Lung (tissue), 12 donors: ENCODE measurements around the gene RASL10A. TPM values are rescaled to one million over a fixed set of nuclear protein-coding genes. Genes with fewer than 3 reads are reported as not detected.
A peak's percentile ranks its signal among the peaks of the same experiment; 100 is the strongest.

Experiments used
- ATAC-seq: fragments of 200-7000 bp; cut with Tn5 transposase; one replicate; pipeline ENCODE4 v1.9.1; 2020; ENCODE audit warnings: moderate number of reproducible peaks; ENCODE audit not compliant: insufficient read depth, low FRiP score
- DNase-seq, 3 donors: peaks; one replicate each; pipeline ENCODE4 v3.0.0-alpha.2; 2013 to 2017
- H3K27ac ChIP-seq, 2 donors: one replicate each; pipeline ENCODE4 v1.5.1; 2013; ENCODE audit warnings: mild to moderate bottlenecking in 2 of 2, moderate library complexity in 2 of 2, control low read depth in 1 of 2, inconsistent platforms in 1 of 2, low read depth in 1 of 2, low read length in 1 of 2
- H3K27me3 ChIP-seq, 3 donors: one replicate each; pipeline ENCODE4 v1.5.1; 2013; ENCODE audit warnings: low read length in 2 of 3; ENCODE audit not compliant: control insufficient read depth in 3 of 3, insufficient read depth in 3 of 3
- H3K36me3 ChIP-seq, 4 donors: one replicate each; pipeline ENCODE4 v1.5.1; 2013; ENCODE audit warnings: low read length in 4 of 4, mild to moderate bottlenecking in 1 of 4, moderate library complexity in 1 of 4; ENCODE audit not compliant: control insufficient read depth in 4 of 4, insufficient read depth in 4 of 4
- H3K4me1 ChIP-seq, 5 donors: one replicate each; pipeline ENCODE4 v1.5.1; 2013; ENCODE audit warnings: low read length in 5 of 5, mild to moderate bottlenecking in 2 of 5, moderate library complexity in 1 of 5; ENCODE audit not compliant: control insufficient read depth in 5 of 5, insufficient read depth in 5 of 5
- H3K4me3 ChIP-seq: one replicate; pipeline ENCODE4 v1.5.1; 2013; ENCODE audit warnings: mild to moderate bottlenecking, control low read depth, moderate library complexity
- H3K9ac ChIP-seq, 2 donors: one replicate each; pipeline ENCODE4 v1.5.1; 2013; ENCODE audit warnings: low read length in 2 of 2, control low read depth in 1 of 2; ENCODE audit not compliant: insufficient read depth in 1 of 2
- H3K9me3 ChIP-seq, 4 donors: one replicate each; pipeline ENCODE4 v1.5.1; 2013; ENCODE audit warnings: low read length in 3 of 4, mild to moderate bottlenecking in 1 of 4, moderate library complexity in 1 of 4; ENCODE audit not compliant: control insufficient read depth in 4 of 4, insufficient read depth in 3 of 4
- WGBS, 2 donors: extraction: QIAGEN DNeasy Blood & Tissue Kit; methylation state at CpG; one replicate each; pipeline ENCODE4 v1.1.7; 2013; 5-methylcytosine and 5-hydroxymethylcytosine counted together
- polyA plus RNA-seq, 2 donors: library from polyadenylated mRNA; stranded (reverse); fragments of 200-250 nt; gene quantifications; one replicate each; pipeline ENCODE4 v1.2.1, GENCODE V29; 2013
- total RNA-seq, 2 donors: library from RNA; depleted of rRNA in 1 of 2; stranded (reverse); fragments of >200 nt in 1 of 2; gene quantifications; one replicate each; pipeline ENCODE4 v1.2.1, GENCODE V29; 2014 to 2021
- TF ChIP-seq, protein P1 (sequence below): IDR thresholded peaks from 2 replicates; pipeline ENCODE4 v1.5.1; 2012; ENCODE audit warnings: mild to moderate bottlenecking; ENCODE audit errors: control extremely low read depth, extremely low read depth
- donor health status: control.
- donor health status: control.
- donor health status: Bipolar disorder and iron deficiency.
- donor health status: healthy.
- donor health status: DM: yes; HTN: yes; CAD: no.

Gene RASL10A
- total and polyA plus RNA-seq, 4 donors = 0.71 to 3.3 (median 2.0) TPM; not detected in 1

DNA sequence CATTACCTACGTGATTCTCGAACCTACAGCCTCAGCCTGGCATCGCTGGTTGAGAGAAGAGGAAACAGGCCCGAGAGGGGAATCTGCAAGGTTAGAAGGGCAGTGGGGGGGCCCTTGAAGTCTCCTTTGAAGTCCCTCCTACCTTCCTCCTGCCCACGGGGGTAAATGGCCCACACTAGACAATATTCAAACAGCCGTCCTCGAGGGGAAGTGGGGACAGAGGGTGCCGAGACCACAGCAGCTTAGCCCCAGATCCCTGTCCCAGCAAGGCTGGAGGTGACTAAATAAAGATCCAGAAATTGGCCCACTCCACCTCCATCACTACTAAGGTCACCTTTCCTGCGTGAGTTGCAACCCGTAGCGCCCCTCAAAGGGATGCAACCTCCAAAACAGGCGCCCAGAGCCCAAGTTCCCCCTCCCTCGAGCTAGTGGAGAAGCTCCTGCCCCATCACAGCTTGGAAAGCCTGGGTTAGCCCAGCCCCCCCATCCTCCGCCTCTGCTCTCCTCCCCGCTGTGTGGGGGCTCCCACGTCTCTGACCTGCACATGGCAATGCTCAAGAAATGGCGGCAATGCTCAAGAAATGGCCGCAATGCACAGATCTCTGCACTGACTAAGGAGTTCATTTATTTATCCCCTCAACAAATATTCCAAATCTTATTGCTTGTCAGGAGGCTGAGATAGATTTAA is 788 bp upstream of the RASL10A start:
- H3K27ac ChIP-seq = no peak overlapping the region
- H3K36me3 ChIP-seq = peaks cover 0 to 4% (median 2%) of the 10 kb centered on the region in 4 donors
- H3K4me1 ChIP-seq = peaks cover 0 to 19% (median 6%) of the 10 kb centered on the region in 5 donors
- DNase-seq (no peak), ATAC-seq (no peak)
- peaks cover 0 to 36% (median 35%) of the 10 kb centered on the region in 3 donors for H3K27me3 ChIP-seq
- no peaks in the 10 kb centered on the region for H3K9me3 ChIP-seq
- TF ChIP-seq, protein P1, sequence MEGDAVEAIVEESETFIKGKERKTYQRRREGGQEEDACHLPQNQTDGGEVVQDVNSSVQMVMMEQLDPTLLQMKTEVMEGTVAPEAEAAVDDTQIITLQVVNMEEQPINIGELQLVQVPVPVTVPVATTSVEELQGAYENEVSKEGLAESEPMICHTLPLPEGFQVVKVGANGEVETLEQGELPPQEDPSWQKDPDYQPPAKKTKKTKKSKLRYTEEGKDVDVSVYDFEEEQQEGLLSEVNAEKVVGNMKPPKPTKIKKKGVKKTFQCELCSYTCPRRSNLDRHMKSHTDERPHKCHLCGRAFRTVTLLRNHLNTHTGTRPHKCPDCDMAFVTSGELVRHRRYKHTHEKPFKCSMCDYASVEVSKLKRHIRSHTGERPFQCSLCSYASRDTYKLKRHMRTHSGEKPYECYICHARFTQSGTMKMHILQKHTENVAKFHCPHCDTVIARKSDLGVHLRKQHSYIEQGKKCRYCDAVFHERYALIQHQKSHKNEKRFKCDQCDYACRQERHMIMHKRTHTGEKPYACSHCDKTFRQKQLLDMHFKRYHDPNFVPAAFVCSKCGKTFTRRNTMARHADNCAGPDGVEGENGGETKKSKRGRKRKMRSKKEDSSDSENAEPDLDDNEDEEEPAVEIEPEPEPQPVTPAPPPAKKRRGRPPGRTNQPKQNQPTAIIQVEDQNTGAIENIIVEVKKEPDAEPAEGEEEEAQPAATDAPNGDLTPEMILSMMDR = no peak
- H3K4me3 ChIP-seq = no peak overlapping the region
- WGBS, 2 donors = 54% methylated on average over 18 of the region's 18 CpGs
- no peak overlapping the region for H3K9ac ChIP-seq

DNA sequence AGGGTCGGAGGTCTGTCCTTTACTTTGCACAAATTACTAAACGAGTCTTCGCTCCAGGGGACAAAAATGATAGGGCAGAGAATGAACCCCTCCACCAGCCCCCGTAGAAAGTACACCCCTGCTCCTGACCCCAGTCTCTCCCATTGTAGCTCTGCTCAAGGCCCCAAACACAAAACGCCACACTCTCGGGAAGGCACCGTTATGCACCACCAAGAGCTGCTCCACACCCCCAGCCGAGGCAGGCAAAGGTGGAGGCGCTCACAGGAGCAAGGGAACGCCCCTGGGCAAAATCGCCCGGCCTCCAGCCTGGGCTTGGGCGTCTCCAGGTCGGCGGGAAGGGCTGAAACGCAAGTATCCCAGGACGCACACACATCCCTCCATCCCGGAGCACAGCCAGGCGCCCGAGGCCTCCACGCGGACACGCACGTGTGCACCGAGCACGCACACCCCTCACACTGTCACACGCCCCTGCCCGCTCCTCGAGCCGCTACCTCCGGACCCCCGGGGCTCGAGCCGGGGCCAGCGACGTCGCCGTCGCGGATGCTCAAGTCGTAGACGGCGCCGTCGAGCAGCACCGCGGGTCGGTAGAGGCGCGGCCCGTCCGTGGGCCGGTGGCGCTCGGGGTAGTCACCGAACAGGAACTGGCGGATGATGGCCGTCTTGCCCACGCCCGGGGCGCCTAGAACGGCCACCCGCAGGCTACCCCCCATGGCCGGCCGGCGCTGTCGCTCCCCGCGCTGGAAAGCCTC is 786 bp downstream of the RASL10A start:
- H3K4me3 ChIP-seq = peak overlapping the region; percentile 14
- H3K9me3 ChIP-seq = no peaks in the 10 kb centered on the region
- WGBS, 2 donors = 3 to 4% methylated on average over 68 to 69 of the region's 69 CpGs
- ATAC-seq (no peak), DNase-seq (no peak)
- H3K27me3 ChIP-seq = peaks cover 0 to 36% (median 35%) of the 10 kb centered on the region in 3 donors
- H3K9ac ChIP-seq = no peak overlapping the region
- no peak overlapping the region for H3K27ac ChIP-seq
- peaks cover 0 to 4% (median 2%) of the 10 kb centered on the region in 4 donors for H3K36me3 ChIP-seq
- TF ChIP-seq, protein P1 = no peak
- peaks cover 0 to 29% (median 6%) of the 10 kb centered on the region in 5 donors for H3K4me1 ChIP-seq

DNA sequence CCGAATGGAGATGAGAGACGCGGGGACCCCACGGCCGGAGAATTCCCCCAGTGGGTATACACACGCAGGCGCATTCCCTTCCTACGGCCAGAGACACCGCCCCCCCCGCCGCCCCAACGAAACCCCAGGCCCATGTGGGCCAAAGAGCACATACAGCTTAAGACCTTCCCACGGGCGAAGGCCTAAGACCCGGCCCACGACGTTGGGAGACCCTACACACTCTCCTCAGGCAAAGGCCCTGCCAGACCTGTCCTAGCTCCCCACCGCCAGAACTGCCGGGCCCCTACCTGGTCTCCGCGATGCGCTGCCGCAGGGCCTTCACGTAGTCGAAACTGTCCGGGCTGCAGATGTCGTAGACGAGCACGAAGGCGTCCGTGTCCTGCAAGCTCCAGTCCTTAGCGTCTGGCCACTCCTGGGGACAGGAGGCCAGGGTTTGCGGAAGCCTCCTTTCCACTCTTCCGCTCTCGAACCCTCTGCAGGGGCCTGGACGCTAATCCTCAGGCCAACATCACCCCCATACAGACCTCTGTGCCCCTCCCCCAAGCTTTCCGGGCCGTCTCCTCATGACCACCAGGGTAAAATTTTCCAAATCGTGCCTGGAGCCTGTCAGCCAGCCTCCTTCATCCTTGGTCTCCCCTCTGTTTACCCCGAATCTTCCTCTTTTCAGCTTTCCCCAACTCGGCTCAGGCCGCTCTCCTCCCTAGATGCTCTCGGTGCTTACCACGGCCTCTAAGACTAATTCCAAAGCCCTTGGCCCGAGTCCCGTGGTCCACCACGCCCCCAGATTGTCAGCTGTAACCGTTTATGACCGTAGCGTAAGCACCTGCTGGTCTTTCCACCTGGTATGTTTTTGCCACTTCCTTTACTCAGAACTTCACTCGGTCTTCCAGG is 1.7 kb downstream of the RASL10A start:
- H3K9ac ChIP-seq = no peak overlapping the region
- H3K27ac ChIP-seq = no peak overlapping the region
- no peak for DNase-seq
- TF ChIP-seq, protein P1 = no peak
- H3K27me3 ChIP-seq = peaks cover 0 to 36% (median 35%) of the 10 kb centered on the region in 3 donors
- no peak overlapping the region for H3K4me3 ChIP-seq
- WGBS, 2 donors = 25 to 26% methylated on average over 50 to 51 of the region's 51 CpGs
- H3K36me3 ChIP-seq = peaks cover 0 to 4% (median 2%) of the 10 kb centered on the region in 4 donors
- no peak for ATAC-seq
- H3K4me1 ChIP-seq = peaks cover 0 to 37% (median 6%) of the 10 kb centered on the region in 5 donors
- no peaks in the 10 kb centered on the region for H3K9me3 ChIP-seq
